NCI-H226 (cell line): ENCODE measurements around the gene MYO1D.
"Not testable (repeated sequence)": the region's sequence is repeated elsewhere in the genome, so short reads cannot be mapped to it uniquely, and the experiment has no call there.

Source experiments
- DNase-seq: peaks from one replicate; pipeline ENCODE4 v3.0.0-alpha.2; 2015

The MYO1D gene

DNA sequence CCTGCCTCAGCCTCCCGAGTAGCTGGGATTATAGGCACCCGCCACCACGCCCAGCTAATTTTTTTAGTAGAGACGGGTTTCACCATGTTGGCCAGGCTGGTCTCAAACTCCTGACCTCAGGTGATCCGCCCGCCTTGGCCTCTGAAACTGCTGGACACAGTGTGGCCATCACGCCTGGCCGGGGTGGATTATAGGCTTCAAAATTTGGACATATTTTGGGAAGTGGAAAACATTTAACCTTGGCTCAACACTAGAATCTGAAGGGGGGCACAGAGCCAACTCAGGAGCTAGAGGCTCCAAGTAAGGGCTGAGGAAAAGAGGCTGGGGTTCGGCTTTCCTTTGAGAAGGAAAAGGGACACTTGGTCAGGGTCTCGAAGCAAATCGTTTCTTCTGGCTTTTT lies 392.3 kb downstream of the MYO1D start:
- DNase-seq: no peak

- DNase-seq: no peak
Measured at GRCh38 chr17:32484041-32484461, 392.9 kb downstream of the MYO1D start.

- DNase-seq: peak; percentile 47
Measured at GRCh38 chr17:32483451-32484019, 393.4 kb downstream of the MYO1D start.

DNA sequence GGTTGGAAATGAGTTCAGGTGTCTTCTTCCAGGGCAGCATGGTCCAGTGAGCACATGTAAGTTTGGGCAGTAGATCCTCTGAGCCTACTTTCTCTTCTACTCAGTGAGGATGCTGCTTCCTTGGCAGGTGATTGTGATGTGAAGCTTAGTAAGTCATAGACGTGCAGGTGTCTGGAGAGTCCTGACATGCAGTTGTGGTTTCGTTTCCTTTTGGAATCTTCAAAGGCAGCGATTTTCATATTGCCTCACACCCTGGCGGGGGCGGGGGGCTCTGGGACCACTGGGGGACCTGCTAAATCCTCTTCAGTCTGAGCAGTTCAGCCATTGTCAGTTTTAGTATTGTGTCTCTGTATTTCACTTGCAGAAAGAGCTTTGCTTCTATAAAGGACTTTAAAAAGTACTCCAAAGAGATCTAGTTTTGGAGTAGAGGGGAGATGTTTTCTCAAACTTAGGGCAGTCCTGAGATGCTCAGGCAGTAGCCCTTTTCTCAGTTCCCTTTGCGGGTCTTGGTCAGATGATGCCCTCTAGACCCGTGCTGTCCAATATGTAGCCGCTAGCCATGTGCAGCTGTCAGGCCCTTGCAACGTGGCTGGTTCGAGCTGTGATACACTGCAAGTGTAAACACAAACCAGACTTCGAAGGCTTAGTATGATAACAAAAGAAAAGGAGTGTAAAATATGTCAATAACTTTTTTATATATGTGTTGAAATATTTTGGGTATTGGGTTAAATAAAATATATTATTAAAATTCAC lies 394.2 kb downstream of the MYO1D start:
- no peak for DNase-seq

GRCh38 chr17:32481193-32481592 lies 395.7 kb downstream of the MYO1D start:
- DNase-seq: no peak

GRCh38 chr17:32479074-32479617 lies 397.8 kb downstream of the MYO1D start:
- no peak for DNase-seq

- DNase-seq: no peak
Measured at GRCh38 chr17:32477220-32477619, 399.7 kb downstream of the MYO1D start.

DNA sequence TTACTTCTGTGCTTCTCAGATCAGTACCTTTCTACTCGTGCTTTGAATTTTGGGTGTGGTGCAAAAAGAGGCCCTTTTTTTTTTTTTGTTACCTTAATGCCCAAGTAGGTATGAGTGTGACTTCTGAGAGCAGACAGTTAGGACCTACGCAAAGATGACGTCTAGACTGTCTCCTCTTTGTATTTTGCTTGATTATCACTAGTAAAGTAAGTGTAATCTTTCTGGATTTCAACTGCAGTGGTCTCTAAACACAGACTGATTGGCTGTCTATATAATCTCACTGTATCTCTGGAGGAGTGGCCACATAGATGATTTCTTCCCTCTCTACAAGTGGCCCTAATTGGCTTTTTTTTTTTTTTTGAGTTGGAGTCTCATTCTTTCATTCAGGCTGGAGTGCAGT lies 401.7 kb downstream of the MYO1D start:
- DNase-seq: no peak

DNA sequence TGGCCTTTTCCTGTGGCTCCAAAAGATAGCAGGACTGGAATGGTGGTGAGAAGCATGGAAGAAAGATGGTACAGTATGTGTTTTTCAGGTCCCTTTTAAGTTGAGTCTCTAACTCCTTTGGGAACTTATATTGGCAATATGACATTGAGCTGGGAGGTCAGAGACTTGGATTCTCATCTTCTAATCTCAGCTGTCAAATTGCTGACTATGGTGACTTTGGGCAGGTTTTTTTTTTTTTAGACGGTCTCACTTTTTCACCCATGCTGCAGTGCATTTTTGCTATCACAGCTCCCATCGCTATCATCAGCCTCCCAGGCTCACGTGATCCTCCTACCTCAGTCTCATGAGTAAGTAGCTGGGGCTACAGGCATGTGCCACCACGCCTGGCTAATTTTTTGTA lies 405.3 kb downstream of the MYO1D start:
- DNase-seq: no peak

- DNase-seq: no peak
Measured at GRCh38 chr17:32470405-32471167, 406.3 kb downstream of the MYO1D start.

- no peak for DNase-seq
Measured at GRCh38 chr17:32467949-32468348, 409.0 kb downstream of the MYO1D start.

- no peak for DNase-seq
Measured at GRCh38 chr17:32464374-32464773, 412.6 kb downstream of the MYO1D start.

DNA sequence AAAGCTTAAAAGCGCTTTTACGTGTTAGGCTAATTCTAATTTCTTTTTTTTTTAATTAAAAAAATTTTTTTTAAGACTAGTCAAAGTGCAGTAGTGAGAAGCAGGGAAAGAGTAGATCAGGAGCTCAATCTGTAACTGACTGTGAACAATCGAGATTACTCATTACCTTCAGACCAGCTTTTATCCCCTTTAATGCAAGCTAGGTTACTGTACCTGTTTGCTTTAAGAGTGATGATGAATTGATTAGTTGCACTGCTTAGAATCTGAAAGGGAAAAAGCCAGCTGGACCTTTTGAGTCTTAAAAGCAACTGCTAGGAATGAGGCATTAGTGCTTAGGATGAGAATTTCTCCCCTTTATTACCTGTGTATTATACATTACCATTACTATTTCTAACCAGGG lies 413.6 kb downstream of the MYO1D start:
- no peak for DNase-seq

- DNase-seq: peak; percentile 36
Measured at GRCh38 chr17:32461853-32462617, 414.9 kb downstream of the MYO1D start.

GRCh38 chr17:32461498-32461852 lies 415.4 kb downstream of the MYO1D start:
- no peak for DNase-seq

DNA sequence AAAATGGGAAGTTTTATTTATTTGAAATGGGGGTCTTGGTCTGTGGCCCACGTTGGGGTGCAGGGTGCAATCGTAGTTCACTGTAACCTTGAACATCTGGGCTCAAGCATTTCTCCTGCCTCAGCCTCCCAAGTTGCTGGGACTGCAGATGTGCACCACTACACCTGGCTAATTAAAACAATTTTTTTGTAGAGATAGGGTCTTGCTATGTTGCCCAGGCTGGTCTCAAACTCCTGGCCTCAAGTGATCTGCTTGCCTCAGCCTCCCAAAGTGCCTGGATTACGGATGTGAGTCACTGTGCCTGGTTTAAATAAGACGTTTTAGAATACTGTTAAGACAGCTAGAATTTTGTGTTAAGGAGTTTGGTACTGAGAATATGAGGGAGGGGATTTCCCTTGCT lies 416.9 kb downstream of the MYO1D start:
- DNase-seq: no peak

- DNase-seq: no peak
Measured at GRCh38 chr17:32458371-32458770, 418.6 kb downstream of the MYO1D start.

GRCh38 chr17:32453370-32453769 lies 423.6 kb downstream of the MYO1D start:
- DNase-seq: no peak

DNA sequence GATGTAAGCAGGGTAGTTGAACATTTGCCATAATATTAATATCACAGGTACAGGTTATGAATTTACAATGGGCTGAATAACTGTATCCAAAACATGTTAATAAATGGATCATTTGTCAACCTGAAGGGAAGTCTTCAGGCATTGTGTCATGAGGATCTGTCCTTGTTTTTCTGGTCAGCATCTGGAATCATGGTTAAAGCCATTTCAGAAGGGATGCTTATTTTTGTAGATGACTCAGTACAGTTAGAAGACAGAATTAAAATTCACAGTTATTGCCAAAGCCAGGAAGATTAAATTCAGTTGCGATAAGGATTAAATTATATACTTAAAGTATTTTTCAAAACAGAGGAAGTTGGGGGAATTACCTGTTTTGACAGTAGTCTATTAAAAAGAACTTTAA lies 424.6 kb downstream of the MYO1D start:
- DNase-seq: no peak

DNA sequence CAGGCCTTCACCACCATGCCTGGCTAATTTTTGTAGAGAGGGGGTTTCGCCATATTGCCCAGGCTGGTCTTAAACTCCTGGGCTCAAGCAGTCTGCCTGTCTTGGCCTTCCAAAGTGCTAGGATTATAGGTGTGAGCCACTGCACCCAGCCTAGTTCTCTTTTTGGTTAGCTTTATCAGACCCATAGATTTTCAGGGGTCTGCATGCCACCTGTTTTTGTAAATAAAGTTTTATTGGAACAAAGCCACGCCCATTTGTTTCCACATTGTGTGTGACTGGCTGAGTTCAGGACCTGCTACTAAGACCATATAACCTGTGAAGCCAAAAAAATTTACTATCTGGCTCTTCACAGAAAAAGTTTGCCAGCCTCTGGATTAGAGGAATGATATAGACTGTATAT lies 425.0 kb downstream of the MYO1D start:
- no peak for DNase-seq

- DNase-seq: not testable (repeated sequence)
Measured at GRCh38 chr17:32450379-32450778, 426.5 kb downstream of the MYO1D start.

- no peak for DNase-seq
Measured at GRCh38 chr17:32449963-32450362, 427.0 kb downstream of the MYO1D start.

GRCh38 chr17:32446949-32447348 lies 430.0 kb downstream of the MYO1D start:
- no peak for DNase-seq
